Body of pancreas (tissue), 4 donors: ENCODE results near the gene SPDYA.

Source experiments
- POLR2A ChIP-seq, 3 donors: fragments of 450-650 bp; IDR thresholded peaks; one replicate each; pipeline ENCODE4 v1.6.1; 2016; ENCODE audit warnings: antibody characterized with exemption in 3 of 3, mild to moderate bottlenecking in 2 of 3
- TF ChIP-seq, protein P1 (sequence below), 7 experiments: fragments of 450-650 bp in 4 of 7; fragments of 200-600 bp in 3 of 7; sonication (generic) in 3 of 7; IDR thresholded peaks; one replicate each; pipeline ENCODE4 v1.5.1; 2016 to 2019; ENCODE audit warnings: antibody characterized with exemption in 7 of 7

DNA sequence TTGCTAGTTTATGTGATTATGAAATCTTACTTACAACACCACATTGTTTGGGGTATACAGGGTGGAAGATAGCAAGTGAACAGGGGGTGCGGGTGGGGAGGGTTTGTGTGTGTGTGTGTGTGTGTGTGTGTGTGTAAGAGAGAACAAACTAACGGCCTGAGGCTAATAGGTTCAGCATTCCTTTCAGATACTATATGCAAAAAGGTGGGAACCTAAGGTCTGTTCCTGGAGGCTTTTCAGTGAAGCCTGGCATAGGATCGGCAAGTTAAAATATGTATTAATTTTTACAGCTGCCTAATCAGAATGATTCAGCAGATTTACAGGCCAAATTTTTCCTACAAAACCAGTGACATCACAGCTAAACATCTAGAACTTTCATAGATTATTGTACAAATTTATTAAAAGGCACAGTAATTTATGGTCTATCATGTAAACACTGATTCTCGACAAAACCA is 7.6 kb upstream of the SPDYA start:
- TF ChIP-seq, protein P1, sequence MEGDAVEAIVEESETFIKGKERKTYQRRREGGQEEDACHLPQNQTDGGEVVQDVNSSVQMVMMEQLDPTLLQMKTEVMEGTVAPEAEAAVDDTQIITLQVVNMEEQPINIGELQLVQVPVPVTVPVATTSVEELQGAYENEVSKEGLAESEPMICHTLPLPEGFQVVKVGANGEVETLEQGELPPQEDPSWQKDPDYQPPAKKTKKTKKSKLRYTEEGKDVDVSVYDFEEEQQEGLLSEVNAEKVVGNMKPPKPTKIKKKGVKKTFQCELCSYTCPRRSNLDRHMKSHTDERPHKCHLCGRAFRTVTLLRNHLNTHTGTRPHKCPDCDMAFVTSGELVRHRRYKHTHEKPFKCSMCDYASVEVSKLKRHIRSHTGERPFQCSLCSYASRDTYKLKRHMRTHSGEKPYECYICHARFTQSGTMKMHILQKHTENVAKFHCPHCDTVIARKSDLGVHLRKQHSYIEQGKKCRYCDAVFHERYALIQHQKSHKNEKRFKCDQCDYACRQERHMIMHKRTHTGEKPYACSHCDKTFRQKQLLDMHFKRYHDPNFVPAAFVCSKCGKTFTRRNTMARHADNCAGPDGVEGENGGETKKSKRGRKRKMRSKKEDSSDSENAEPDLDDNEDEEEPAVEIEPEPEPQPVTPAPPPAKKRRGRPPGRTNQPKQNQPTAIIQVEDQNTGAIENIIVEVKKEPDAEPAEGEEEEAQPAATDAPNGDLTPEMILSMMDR (IDR thresholded peaks at IDR 0.05): no peak
- TF ChIP-seq POLR2A (IDR thresholded peaks at IDR 0.05): no peak
